Keratinocyte (primary cell): ENCODE measurements around the gene BCO1. TPM values are rescaled to one million over a fixed set of nuclear protein-coding genes. Genes with fewer than 3 reads are reported as not detected.

Experiments
- DNase-seq: peaks from one replicate; pipeline ENCODE4 v3.0.0-alpha.2; 2011; ENCODE audit warnings: low read depth, missing footprints, low spot score
- FAIRE-seq: peaks from 2 replicates; lab custom pipeline; 2011; peaks lifted over from hg19 to GRCh38; lab: Jason Lieb, UNC
- H2AFZ ChIP-seq: 2 replicates; pipeline ENCODE4 v1.6.0; 2012; ENCODE audit warnings: low read length, control low read depth, inconsistent platforms; ENCODE audit not compliant: control insufficient read depth
- H3K27ac ChIP-seq: 2 replicates; pipeline ENCODE4 v1.5.1; 2011; ENCODE audit warnings: low read length; ENCODE audit not compliant: control insufficient read depth, insufficient read depth
- H3K27me3 ChIP-seq: 3 replicates; pipeline ENCODE4 v1.6.0; 2011; ENCODE audit warnings: low read length; ENCODE audit not compliant: control insufficient read depth, insufficient read depth; ENCODE audit errors: extremely low read depth
- H3K36me3 ChIP-seq, 2 experiments: 2 replicates in 1 of 2; 3 replicates in 1 of 2; pipeline ENCODE4 v1.5.1; 2011; ENCODE audit warnings: low read length in 2 of 2, mild to moderate bottlenecking in 1 of 2; ENCODE audit not compliant: control insufficient read depth in 2 of 2, insufficient read depth in 2 of 2; ENCODE audit errors: extremely low read depth in 1 of 2
- H3K4me1 ChIP-seq: 3 replicates; pipeline ENCODE4 v1.5.1; 2011; ENCODE audit warnings: low read length; ENCODE audit not compliant: control insufficient read depth, insufficient read depth; ENCODE audit errors: extremely low read depth
- H3K4me2 ChIP-seq: 3 replicates; pipeline ENCODE4 v1.6.0; 2011; ENCODE audit warnings: low read depth, low read length; ENCODE audit not compliant: control insufficient read depth, insufficient read depth; ENCODE audit errors: extremely low read depth
- H3K4me3 ChIP-seq, 3 experiments: fragments of 200-600 bp in 1 of 3; sonication (generic) in 1 of 3; 2 replicates in 2 of 3; 3 replicates in 1 of 3; pipeline ENCODE4 v1.5.1; 2011 to 2016; ENCODE audit warnings: low read length in 3 of 3, mild to moderate bottlenecking in 3 of 3, control low read depth in 2 of 3, inconsistent platforms in 1 of 3, low read depth in 1 of 3, mixed read lengths in 1 of 3, mixed run types in 1 of 3, moderate library complexity in 1 of 3; ENCODE audit not compliant: control insufficient read depth in 2 of 3, insufficient read depth in 2 of 3; ENCODE audit errors: extremely low read depth in 1 of 3
- H3K79me2 ChIP-seq: 2 replicates; pipeline ENCODE4 v1.6.0; 2012; ENCODE audit warnings: low read length; ENCODE audit not compliant: control insufficient read depth, insufficient read depth
- H3K9ac ChIP-seq: 3 replicates; pipeline ENCODE4 v1.6.0; 2011; ENCODE audit warnings: low read length; ENCODE audit not compliant: control insufficient read depth, insufficient read depth; ENCODE audit errors: extremely low read depth
- H3K9me1 ChIP-seq: 3 replicates; pipeline ENCODE4 v1.6.0; 2011; ENCODE audit warnings: low read length; ENCODE audit not compliant: control insufficient read depth, insufficient read depth; ENCODE audit errors: extremely low read depth
- H3K9me3 ChIP-seq: 2 replicates; pipeline ENCODE4 v1.5.1; 2012; ENCODE audit warnings: low read depth, low read length; ENCODE audit not compliant: control insufficient read depth
- H4K20me1 ChIP-seq: 3 replicates; pipeline ENCODE4 v1.6.0; 2011; ENCODE audit warnings: low read length; ENCODE audit not compliant: control insufficient read depth, insufficient read depth; ENCODE audit errors: extremely low read depth
- CTCF ChIP-seq, 3 experiments: IDR thresholded peaks in 1 of 3; conservative IDR thresholded peaks in 1 of 3; optimal IDR thresholded peaks in 1 of 3; 2 replicates in 2 of 3; 3 replicates in 1 of 3; pipeline versions ENCODE3 to v1.5.1; 2011; ENCODE audit warnings: low read length in 3 of 3, mild to moderate bottlenecking in 3 of 3, moderate library complexity in 2 of 3, control low read depth in 1 of 3, inconsistent platforms in 1 of 3; ENCODE audit not compliant: insufficient read depth in 2 of 3; ENCODE audit errors: extremely low read depth in 1 of 3
- EZH2 ChIP-seq: IDR thresholded peaks from one replicate; pipeline ENCODE4 v1.6.1; 2012; ENCODE audit warnings: inconsistent platforms, mild to moderate bottlenecking, low read length, moderate library complexity
- dilution Hi-C: fragments of 300-500 bp; cut with MboI; formaldehyde crosslinking; loops from one replicate; pipeline ENCODE4 v1.7.0; 2020; ENCODE audit warnings: low sequenced_read_pairs; ENCODE audit not compliant: extremely low pct_ligation_motif_present
- polyA plus RNA-seq, 5 experiments: library from polyadenylated mRNA; depleted of rRNA in 3 of 5; stranded (reverse) in 3 of 5; stranded (forward) in 1 of 5; unstranded in 1 of 5; fragments of >200 nt; gene quantifications; 1 replicate in 1 of 5; 2 replicates in 3 of 5; 3 replicates in 1 of 5; pipeline versions ENCODE4 v1.2.1 to v1.2.3, GENCODE V29; 2011 to 2012; ENCODE audit warnings: missing spikeins in 2 of 5, low read depth in 1 of 5, low replicate concordance in 1 of 5

BCO1 gene
- polyA plus RNA-seq, 1 donor (not counting 4 experiments of a cell fraction or from before 2014, with no cell fraction given): 0.07 TPM

- peaks cover 21% of the 10 kb centered on the region for H3K4me1 ChIP-seq
- H2AFZ ChIP-seq: no peak overlapping the region
- no peak overlapping the region for H3K4me2 ChIP-seq
- no peaks in the 10 kb centered on the region for H3K27me3 ChIP-seq
- dilution Hi-C loops: no loop called here
- H3K9ac ChIP-seq: no peak overlapping the region
- TF ChIP-seq EZH2: no peak
- TF ChIP-seq CTCF (optimal IDR thresholded peaks at IDR 0.05 in 1 of 3, IDR thresholded peaks at IDR 0.05 in 1 of 3, conservative IDR thresholded peaks at IDR 0.05 in 1 of 3; ENCODE audit: extremely low read depth in 1 of 3, insufficient read depth in 2 of 3, low read length in 3 of 3): no peak
- FAIRE-seq (no peak), DNase-seq (no peak)
- H3K79me2 ChIP-seq: peaks cover 86% of the 10 kb centered on the region
- no peaks in the 10 kb centered on the region for H4K20me1 ChIP-seq
- H3K9me3 ChIP-seq: no peaks in the 10 kb centered on the region
- no peak overlapping the region for H3K27ac ChIP-seq
- no peak overlapping the region for H3K4me3 ChIP-seq
- no peaks in the 10 kb centered on the region for H3K9me1 ChIP-seq
- H3K36me3 ChIP-seq: peaks cover 0 to 3% of the 10 kb centered on the region in 2 experiments
Measured at GRCh38 chr16:81321536-81321935, 83.0 kb downstream of the BCO1 start.

GRCh38 chr16:81324808-81325207 is 86.3 kb downstream of the BCO1 start:
- no peak overlapping the region for H3K9ac ChIP-seq
- peaks cover 0 to 3% of the 10 kb centered on the region in 2 experiments for H3K36me3 ChIP-seq
- no peaks in the 10 kb centered on the region for H3K9me1 ChIP-seq
- H3K4me1 ChIP-seq: peaks cover 30% of the 10 kb centered on the region
- H2AFZ ChIP-seq: no peak overlapping the region
- H3K9me3 ChIP-seq: no peaks in the 10 kb centered on the region
- FAIRE-seq (no peak), DNase-seq (no peak)
- H4K20me1 ChIP-seq: no peaks in the 10 kb centered on the region
- dilution Hi-C loops: no loop called here
- no peak overlapping the region for H3K4me3 ChIP-seq
- TF ChIP-seq EZH2 (no peak), CTCF (optimal IDR thresholded peaks at IDR 0.05 in 1 of 3, IDR thresholded peaks at IDR 0.05 in 1 of 3, conservative IDR thresholded peaks at IDR 0.05 in 1 of 3; ENCODE audit: extremely low read depth in 1 of 3, insufficient read depth in 2 of 3, low read length in 3 of 3) (no peak)
- H3K27ac ChIP-seq: no peak overlapping the region
- peaks cover 72% of the 10 kb centered on the region for H3K79me2 ChIP-seq
- no peak overlapping the region for H3K4me2 ChIP-seq
- H3K27me3 ChIP-seq: no peaks in the 10 kb centered on the region
